Stimulated activated CD4-positive, alpha-beta T cell treated with anti-CD3 and anti-CD28 coated beads, Interleukin-4, amount 100 ng/mL, for 1 hour (primary cell): ENCODE measurements around the gene HBZ.
"Not testable (repeated sequence)": the region's sequence is repeated elsewhere in the genome, so short reads cannot be mapped to it uniquely, and the experiment has no call there.

Source experiments
- DNase-seq: peaks from one replicate; pipeline ENCODE4 v3.0.0-alpha.2; 2020

HBZ gene

GRCh38 chr16:165539-166374 lies 13.3 kb downstream of the HBZ start, which contains the start of gene HBM:
Gene HBM, plus strand, starts transcription at chr16:165978. Its CDS starts 20 bp downstream, at chr16:165998.
- peak; percentile 26 for DNase-seq

- DNase-seq: peak; percentile 16
These were observed 14.1 kb downstream of the HBZ start for GRCh38 chr16:166375-167121.

GRCh38 chr16:167122-167690 lies 14.8 kb downstream of the HBZ start:
- DNase-seq: no peak

GRCh38 chr16:168424-168823 lies 16.0 kb downstream of the HBZ start:
- DNase-seq: no peak

- DNase-seq: no peak
These were observed 16.6 kb downstream of the HBZ start for GRCh38 chr16:169014-169413.

- DNase-seq: not testable (repeated sequence)
These were observed 17.7 kb downstream of the HBZ start for GRCh38 chr16:170088-170507.

GRCh38 chr16:170788-171187 lies 18.3 kb downstream of the HBZ start:
- DNase-seq: no peak

GRCh38 chr16:172374-172941 lies 20.0 kb downstream of the HBZ start, which contains the start of gene HBA2:
Gene HBA2, plus strand, starts transcription at chr16:172876. Its CDS starts 37 bp downstream, at chr16:172913.
- DNase-seq: not testable (repeated sequence)

- DNase-seq: not testable (repeated sequence)
These were observed 20.9 kb downstream of the HBZ start for GRCh38 chr16:173211-173854.

GRCh38 chr16:173928-174769 lies 21.7 kb downstream of the HBZ start:
- not testable (repeated sequence) for DNase-seq

GRCh38 chr16:175011-175949 lies 22.8 kb downstream of the HBZ start:
- DNase-seq: no peak

- DNase-seq: not testable (repeated sequence)
These were observed 23.6 kb downstream of the HBZ start for GRCh38 chr16:176006-176405.

- DNase-seq: not testable (repeated sequence)
These were observed 24.3 kb downstream of the HBZ start, which contains the start of gene HBA1 for GRCh38 chr16:176477-177382. Gene HBA1, plus strand, starts transcription at chr16:176680. Its CDS starts 37 bp downstream, at chr16:176717.

GRCh38 chr16:177394-177822 lies 25.0 kb downstream of the HBZ start:
- DNase-seq: no peak

GRCh38 chr16:177981-178667 lies 25.7 kb downstream of the HBZ start:
- no peak for DNase-seq

- DNase-seq: no peak
These were observed 26.2 kb downstream of the HBZ start for GRCh38 chr16:178668-179015.

GRCh38 chr16:179211-180092 lies 27.0 kb downstream of the HBZ start:
- no peak for DNase-seq
